Panc1 (cell line): ENCODE data around the gene CIC. TPM values are rescaled to one million over a fixed set of nuclear protein-coding genes. Genes with fewer than 3 reads are reported as not detected.

Experiments used
- ATAC-seq: fragments of 200-7000 bp; cut with Tn5 transposase; 2 replicates; pipeline ENCODE4 v1.9.1; 2020; ENCODE audit warnings: mild to moderate bottlenecking, moderate library complexity
- BruUV-seq: library from RNA; stranded (reverse); fragments of 400-500 nt; replicated peaks from 2 replicates; lab custom pipeline; 2021; lab: Mats Ljungman, UMichigan
- CTCF ChIA-PET: fragments of 300-600 bp; sonication (Branson Sonifier 250); formaldehyde crosslinking; loops from one replicate; lab custom pipeline; 2022; ENCODE audit warnings: antibody characterized with exemption; lab: Charles Lee
- POLR2A ChIA-PET: fragments of 300-600 bp; sonication (Branson Sonifier 250); formaldehyde crosslinking; loops from one replicate; lab custom pipeline; 2022; ENCODE audit warnings: antibody characterized with exemption; lab: Charles Lee
- DNase-seq: peaks from one replicate; pipeline ENCODE4 v3.0.0-alpha.2; 2010; ENCODE audit warnings: low read depth, low spot score
- H3K27ac ChIP-seq: 2 replicates; pipeline ENCODE4 v1.5.1; 2011; ENCODE audit warnings: mild to moderate bottlenecking, low read length, inconsistent platforms
- H3K27me3 ChIP-seq: fragments of 200-500 bp; sonication (Bioruptor generic); 2 replicates; pipeline ENCODE4 v1.6.0; 2014; ENCODE audit warnings: low read length, inconsistent platforms; ENCODE audit not compliant: control insufficient read depth, insufficient read depth
- H3K36me3 ChIP-seq: fragments of 200-500 bp; sonication (Bioruptor generic); 2 replicates; pipeline ENCODE4 v1.5.1; 2014; ENCODE audit warnings: inconsistent platforms, mild to moderate bottlenecking, low read length, moderate library complexity; ENCODE audit not compliant: control insufficient read depth, insufficient read depth
- H3K4me1 ChIP-seq: 2 replicates; pipeline ENCODE4 v1.5.1; 2011; ENCODE audit warnings: inconsistent platforms, mild to moderate bottlenecking, low read length, moderate library complexity; ENCODE audit not compliant: control insufficient read depth, insufficient read depth
- H3K4me3 ChIP-seq, 2 experiments: 2 replicates each; pipeline ENCODE4 v1.5.1; 2011 to 2012; ENCODE audit warnings: low read depth in 2 of 2, low read length in 2 of 2, mild to moderate bottlenecking in 2 of 2, inconsistent platforms in 1 of 2, moderate library complexity in 1 of 2
- H3K9me3 ChIP-seq: fragments of 200-500 bp; sonication (Bioruptor generic); 2 replicates; pipeline ENCODE4 v1.5.1; 2014; ENCODE audit warnings: low read depth, mild to moderate bottlenecking, inconsistent platforms, low read length, moderate library complexity; ENCODE audit not compliant: control insufficient read depth, insufficient read depth
- CTCF ChIP-seq: fragments of 450-650 bp; IDR thresholded peaks from 2 replicates; pipeline ENCODE4 v1.5.1; 2017; ENCODE audit warnings: mild to moderate bottlenecking
- POLR2AphosphoS5 ChIP-seq: IDR thresholded peaks from 2 replicates; pipeline ENCODE4 v1.6.1; 2012; ENCODE audit warnings: mild to moderate bottlenecking, low read depth, low read length, moderate library complexity
- REST ChIP-seq, 2 experiments: IDR thresholded peaks; 2 replicates each; pipeline ENCODE4 v1.6.1; 2011 to 2012; ENCODE audit warnings: low read depth in 2 of 2, control low read depth in 1 of 2, low read length in 1 of 2, mild to moderate bottlenecking in 1 of 2, moderate library complexity in 1 of 2; ENCODE audit not compliant: insufficient read depth in 1 of 2
- SIN3A ChIP-seq: IDR thresholded peaks from 2 replicates; pipeline ENCODE4 v1.6.1; 2012; ENCODE audit warnings: low read depth, mild to moderate bottlenecking, low read length, moderate library complexity, borderline replicate concordance; ENCODE audit not compliant: insufficient read depth
- TCF7L2 ChIP-seq: IDR thresholded peaks from 2 replicates; pipeline ENCODE4 v1.6.1; 2011; ENCODE audit warnings: mild to moderate bottlenecking, low read depth, low read length, inconsistent platforms
- in situ Hi-C: cut with HindIII; loops from 2 replicates; pipeline ENCODE4 v1.10.0; 2016; ENCODE audit warnings: low sequenced_read_pairs, low pct_unique_long_range_greater_than_20kb
- intact Hi-C: fragments of 100-400 bp; cut with micrococcal nuclease; formaldehyde crosslinking; loops from one replicate; pipeline ENCODE4 v1.10.0; 2022; ENCODE audit not compliant: unreplicated experiment
- total RNA-seq: library from RNA; stranded (reverse); gene quantifications from one replicate; pipeline ENCODE4 v1.2.1, GENCODE V29; 2021; ENCODE audit not compliant: unreplicated experiment

The CIC gene
- total RNA-seq, 1 experiment from 2014 or later, result 67.4 TPM

GRCh38 chr19:42271045-42271419 is 2.0 kb downstream of the CIC start:
- no peak for TF ChIP-seq CTCF
- TF ChIP-seq TCF7L2, result no peak
- no peak for TF ChIP-seq POLR2AphosphoS5
- H3K36me3 ChIP-seq, result no peaks in the 10 kb centered on the region
- H3K27ac ChIP-seq, result no peak overlapping the region
- no TSS peak for BruUV-seq
- H3K4me1 ChIP-seq, result peaks cover 11% of the 10 kb centered on the region
- H3K4me3 ChIP-seq, result no peak overlapping the region; a peak in 1 of 4 replicates
- ChIA-PET CTCF (no interaction called here), POLR2A (interaction anchor here (0.5 kb wide), 1 partner anchor 1265 kb away, joined by 4 read pairs; no protein-coding TSS in a partner anchor)
- H3K9me3 ChIP-seq, result no peaks in the 10 kb centered on the region
- no peak for DNase-seq
- intact Hi-C loops, result no loop called here
- in situ Hi-C loops, result no loop called here
- no peaks in the 10 kb centered on the region for H3K27me3 ChIP-seq
- ATAC-seq, result no peak

- Histone ChIP-seq H3K36me3 (no peaks in the 10 kb centered on the region), H3K27ac (no peak overlapping the region), H3K27me3 (no peaks in the 10 kb centered on the region), H3K4me3 (no peak overlapping the region), H3K9me3 (no peaks in the 10 kb centered on the region), H3K4me1 (peaks cover 11% of the 10 kb centered on the region)
- TF ChIP-seq POLR2AphosphoS5, result no peak
- no peak for TF ChIP-seq REST (IDR thresholded peaks at IDR 0.05; ENCODE audit: insufficient read depth in 1 of 2, low read depth in 2 of 2, low read length in 1 of 2)
- no peak for TF ChIP-seq CTCF
- TF ChIP-seq SIN3A, result no peak
- TF ChIP-seq TCF7L2, result no peak
- in situ Hi-C loops, result no loop called here
- ChIA-PET POLR2A (no interaction called here), CTCF (no interaction called here)
- intact Hi-C loops, result no loop called here
- DNase-seq (no peak), ATAC-seq (no peak)
- no TSS peak for BruUV-seq
Measured at GRCh38 chr19:42271861-42272534, 2.9 kb downstream of the CIC start.
